GM19372 (cell line): Measurements from ENCODE around the gene DNAAF2.
A peak's percentile ranks its signal among the peaks of the same experiment; 100 is the strongest.
"Not testable (repeated sequence)": the region's sequence is repeated elsewhere in the genome, so short reads cannot be mapped to it uniquely, and the experiment has no call there.

ENCODE experiments used
- ATAC-seq: cut with Tn5 transposase; IDR thresholded peaks from one replicate; pipeline ENCODE4 v1.9.1; 2021; ENCODE audit warnings: mild to moderate bottlenecking, low read depth, moderate library complexity; ENCODE audit not compliant: unreplicated experiment

The DNAAF2 gene

GRCh38 chr14:49622022-49622607 is 12.9 kb downstream of the DNAAF2 start:
- ATAC-seq: no peak

DNA sequence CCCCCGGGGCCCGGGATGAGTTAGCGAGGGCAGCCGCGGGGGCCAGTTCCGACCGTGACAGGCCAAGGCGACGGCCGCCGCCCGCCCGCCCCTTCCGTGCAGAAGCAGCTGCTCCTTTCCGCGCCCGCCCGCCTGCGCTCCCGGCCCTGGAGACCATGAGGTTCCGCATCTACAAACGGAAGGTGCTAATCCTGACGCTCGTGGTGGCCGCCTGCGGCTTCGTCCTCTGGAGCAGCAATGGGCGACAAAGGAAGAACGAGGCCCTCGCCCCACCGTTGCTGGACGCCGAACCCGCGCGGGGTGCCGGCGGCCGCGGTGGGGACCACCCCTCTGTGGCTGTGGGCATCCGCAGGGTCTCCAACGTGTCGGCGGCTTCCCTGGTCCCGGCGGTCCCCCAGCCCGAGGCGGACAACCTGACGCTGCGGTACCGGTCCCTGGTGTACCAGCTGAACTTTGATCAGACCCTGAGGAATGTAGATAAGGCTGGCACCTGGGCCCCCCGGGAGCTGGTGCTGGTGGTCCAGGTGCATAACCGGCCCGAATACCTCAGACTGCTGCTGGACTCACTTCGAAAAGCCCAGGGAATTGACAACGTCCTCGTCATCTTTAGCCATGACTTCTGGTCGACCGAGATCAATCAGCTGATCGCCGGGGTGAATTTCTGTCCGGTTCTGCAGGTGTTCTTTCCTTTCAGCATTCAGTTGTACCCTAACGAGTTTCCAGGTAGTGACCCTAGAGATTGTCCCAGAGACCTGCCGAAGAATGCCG is 13.7 kb downstream of the DNAAF2 start:
- ATAC-seq: peak; percentile 23

DNA sequence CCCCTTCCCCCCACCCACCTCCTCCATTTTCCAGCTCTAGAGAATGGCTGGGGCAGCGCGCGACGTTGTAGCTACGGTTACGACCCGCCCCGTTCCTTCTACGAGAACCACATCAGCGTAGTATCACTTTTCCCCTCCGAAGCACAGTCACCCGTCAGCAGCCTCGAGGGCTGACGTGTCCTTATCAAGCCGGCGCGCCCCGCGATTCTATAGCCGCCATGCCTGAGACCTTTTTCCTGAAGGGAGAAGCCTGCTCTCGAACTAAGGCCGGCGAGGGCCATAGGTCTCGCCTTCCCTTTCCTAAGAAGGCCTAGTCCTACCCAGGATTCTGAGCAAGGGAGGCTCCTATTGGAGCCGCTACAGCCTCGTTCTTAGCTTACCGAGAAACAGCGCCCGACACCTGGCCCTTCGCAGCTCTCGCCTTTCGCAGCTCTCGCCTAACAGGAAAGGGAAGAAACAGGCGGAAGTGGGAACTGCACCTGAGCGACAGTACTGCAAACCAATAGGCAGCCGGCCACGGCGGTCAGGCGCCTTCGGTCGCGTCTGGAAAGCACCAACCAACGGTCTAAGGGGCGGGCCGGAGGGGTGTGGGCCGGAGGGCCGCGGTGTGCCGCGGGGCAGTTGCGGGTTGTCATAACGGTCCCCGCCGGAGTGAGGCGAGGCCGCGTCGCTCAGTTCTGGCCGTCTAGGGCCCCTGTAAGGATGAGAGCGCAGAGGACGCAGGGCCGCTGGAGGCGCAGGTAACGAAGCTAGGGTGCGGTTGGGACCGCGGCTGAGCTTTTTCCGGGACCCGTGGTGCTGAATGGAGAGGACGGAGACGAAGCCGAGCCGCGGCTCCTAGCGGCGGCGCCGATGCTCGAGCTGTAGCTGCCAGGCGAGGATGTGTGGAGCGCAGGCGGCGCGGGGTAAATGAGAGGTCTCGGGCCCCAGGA is 14.6 kb downstream of the DNAAF2 start, which contains the start of the genes MGAT2 and RPL36AL:
Gene MGAT2 (plus strand): TSS at position 618 of the 932 bp plus-strand sequence. CDS start 470 bp downstream, outside the sequence.
Gene RPL36AL (minus strand): TSS at position 445 of the 932 bp plus-strand sequence. CDS start 1,522 bp downstream, outside the sequence.
- ATAC-seq: peak; percentile 95

- no peak for ATAC-seq
These were observed 15.3 kb downstream of the DNAAF2 start for GRCh38 chr14:49619730-49620129.

GRCh38 chr14:49619273-49619672 is 15.8 kb downstream of the DNAAF2 start:
- ATAC-seq: not testable (repeated sequence)

GRCh38 chr14:49617852-49618519 is 17.1 kb downstream of the DNAAF2 start:
- no peak for ATAC-seq

DNA sequence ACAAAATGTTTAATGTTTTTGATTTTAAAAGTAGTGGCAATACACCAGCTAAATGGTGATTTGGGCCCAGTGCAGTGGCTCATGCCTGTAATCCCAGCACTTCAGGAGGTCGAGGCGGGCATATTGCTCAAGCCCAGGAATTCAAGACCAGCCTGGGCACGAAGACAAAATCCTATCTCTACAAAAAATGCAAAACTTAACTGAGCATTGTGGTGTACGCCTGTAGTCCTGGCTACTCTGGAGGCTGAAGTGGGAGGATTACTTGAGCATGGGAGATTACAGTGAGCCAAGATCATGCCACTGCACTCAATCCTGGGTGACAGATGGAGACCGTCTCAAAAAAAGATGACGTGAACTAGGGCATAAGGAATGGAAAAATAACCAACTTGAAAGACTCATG is 19.3 kb downstream of the DNAAF2 start:
- no peak for ATAC-seq

DNA sequence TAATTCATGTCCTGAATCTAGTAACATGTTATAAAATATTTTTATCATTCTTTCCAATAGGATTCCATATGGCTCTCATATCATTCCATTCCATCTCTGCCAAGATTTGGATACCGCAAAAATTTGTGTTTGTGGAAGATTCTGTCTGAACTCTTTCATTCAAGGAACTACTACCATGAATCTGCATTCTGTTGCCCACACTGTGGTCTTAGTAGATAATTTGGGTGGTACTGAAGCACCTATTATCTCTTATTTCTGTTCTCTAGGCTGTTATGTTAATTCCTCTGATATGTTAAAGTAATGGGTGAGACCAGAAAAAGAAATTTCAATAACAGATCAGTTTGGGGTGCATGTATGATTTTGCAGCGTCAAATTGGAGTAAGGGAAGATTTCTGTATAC is 20.8 kb downstream of the DNAAF2 start:
- no peak for ATAC-seq

DNA sequence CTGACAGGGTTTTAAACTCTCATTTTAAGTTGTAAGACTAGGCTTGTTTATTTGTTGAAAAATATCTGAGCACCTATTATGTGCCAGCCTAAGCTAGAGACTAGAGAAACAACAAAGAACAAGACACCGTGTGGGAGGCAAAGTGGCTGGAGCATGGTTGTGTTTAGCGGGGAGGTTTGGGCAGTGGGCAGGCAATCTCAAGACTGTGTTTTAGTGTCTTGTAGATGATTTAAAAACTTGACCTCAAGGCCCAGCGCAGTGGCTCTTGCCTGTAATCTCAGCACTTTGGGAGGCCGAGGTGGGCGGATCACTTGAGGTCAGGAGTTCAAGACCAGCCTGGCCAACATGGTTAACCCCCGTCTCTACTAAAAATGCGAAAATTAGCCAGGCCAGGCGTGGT is 22.4 kb downstream of the DNAAF2 start:
- no peak for ATAC-seq

GRCh38 chr14:49612251-49612650 is 22.8 kb downstream of the DNAAF2 start:
- no peak for ATAC-seq

DNA sequence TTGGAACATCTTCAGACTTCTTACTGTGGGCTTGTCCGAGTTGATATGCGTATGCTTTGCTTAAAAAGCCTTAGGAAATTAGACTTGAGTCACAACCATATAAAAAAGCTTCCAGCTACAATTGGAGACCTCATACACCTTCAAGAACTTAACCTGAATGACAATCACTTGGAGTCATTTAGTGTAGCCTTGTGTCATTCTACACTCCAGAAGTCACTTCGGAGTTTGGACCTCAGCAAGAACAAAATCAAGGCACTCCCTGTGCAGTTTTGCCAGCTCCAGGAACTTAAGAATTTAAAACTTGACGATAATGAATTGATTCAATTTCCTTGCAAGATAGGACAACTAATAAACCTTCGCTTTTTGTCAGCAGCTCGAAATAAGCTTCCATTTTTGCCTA is 27.5 kb downstream of the DNAAF2 start:
- ATAC-seq: no peak

DNA sequence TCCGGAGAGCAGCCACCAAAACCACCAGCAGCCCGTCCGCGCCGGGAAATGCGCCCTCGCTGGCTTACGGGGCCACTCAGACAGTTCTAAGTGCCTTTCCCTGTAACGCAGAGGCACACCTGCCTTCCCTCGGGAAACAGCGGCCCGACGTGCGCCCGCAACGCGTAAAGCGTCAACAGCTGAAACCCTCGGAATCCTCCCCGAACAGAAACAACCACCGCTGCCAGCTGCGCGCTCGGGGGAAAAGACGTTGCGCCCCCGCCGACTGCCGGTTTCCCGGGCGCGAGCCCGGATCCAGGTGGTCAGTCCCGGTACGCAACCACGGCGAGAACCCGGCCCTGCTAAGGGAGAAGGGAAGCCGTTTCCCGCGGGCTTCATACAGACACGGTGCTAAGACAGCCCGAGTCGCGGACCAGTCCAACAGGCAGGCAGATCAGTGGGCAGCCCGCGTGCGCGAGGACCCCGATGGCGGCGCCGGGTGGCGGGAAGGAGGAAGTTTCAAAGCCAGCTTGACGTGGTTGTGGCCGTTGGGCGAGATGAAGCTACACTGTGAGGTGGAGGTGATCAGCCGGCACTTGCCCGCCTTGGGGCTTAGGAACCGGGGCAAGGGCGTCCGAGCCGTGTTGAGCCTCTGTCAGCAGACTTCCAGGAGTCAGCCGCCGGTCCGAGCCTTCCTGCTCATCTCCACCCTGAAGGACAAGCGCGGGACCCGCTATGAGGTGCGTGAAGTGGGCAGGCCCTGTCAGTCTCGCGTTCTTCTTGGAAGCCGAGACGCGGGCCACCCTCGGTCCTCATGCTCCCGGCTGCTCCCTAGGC is 36.4 kb downstream of the DNAAF2 start, which contains the start of gene LRR1:
Gene LRR1 (plus strand): TSS at position 456 of the 816 bp plus-strand sequence. CDS start 81 bp downstream, at position 537.
- ATAC-seq: peak; percentile 52

DNA sequence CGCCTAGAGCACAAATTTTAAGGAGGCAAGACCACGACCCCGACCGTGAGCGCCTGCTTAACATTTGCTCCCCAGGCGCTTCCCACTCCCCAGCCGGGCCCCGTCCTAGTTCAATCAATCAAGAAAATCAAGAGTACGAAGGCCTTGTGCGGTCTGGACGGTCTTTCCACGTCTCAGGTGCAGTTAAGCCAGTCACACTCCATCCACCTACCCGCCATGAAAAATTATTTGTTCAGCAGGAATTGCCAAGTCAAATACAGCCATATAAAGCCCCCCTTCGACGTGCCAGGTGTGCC is 36.9 kb downstream of the DNAAF2 start:
- no peak for ATAC-seq

GRCh38 chr14:49594347-49595091 is 40.5 kb downstream of the DNAAF2 start:
- no peak for ATAC-seq

DNA sequence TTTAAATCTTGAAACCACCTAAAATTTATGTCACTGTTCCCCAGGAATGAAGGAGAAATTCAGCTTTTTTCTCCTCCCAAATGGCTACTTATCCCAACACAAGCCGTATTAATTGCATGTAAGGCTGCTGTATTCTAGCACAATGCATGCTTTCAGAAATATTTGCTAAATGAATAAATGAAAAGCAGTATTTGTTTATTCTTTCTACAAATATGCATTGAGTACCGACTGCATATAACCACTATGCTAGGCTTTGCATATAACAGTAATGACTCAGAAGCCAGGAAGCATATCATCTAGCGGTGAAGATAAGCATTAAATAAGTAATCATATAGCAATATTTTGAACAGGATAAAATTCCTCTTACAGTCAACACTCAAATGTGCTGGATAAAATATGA is 42.0 kb downstream of the DNAAF2 start:
- ATAC-seq: no peak

DNA sequence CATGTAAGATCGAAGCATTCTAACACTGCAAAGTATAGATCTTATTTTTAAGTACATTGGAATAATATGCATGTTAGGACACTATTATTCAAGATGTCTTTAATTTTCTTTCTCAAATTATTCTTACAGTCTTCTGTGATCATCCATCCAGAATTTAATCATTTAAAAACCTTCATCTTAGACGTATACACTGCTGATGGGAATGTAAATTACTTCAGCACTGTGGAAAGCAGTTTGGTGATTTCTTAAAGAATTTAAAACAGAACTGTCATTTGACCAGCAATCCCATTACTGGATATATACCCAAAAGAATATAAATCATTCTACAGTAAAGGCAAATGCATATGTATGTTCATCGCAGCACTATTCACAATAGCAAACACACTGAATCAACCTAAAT is 45.7 kb downstream of the DNAAF2 start:
- no peak for ATAC-seq

GRCh38 chr14:49586673-49587460 is 48.2 kb downstream of the DNAAF2 start:
- peak; percentile 15 for ATAC-seq
